IPS DF 4.7 (cell line): ENCODE data around the gene MUC4.
"Not testable (repeated sequence)": the region's sequence is repeated elsewhere in the genome, so short reads cannot be mapped to it uniquely, and the experiment has no call there.

Experiments used
- DNase-seq: peaks from one replicate; pipeline ENCODE4 v3.0.0-alpha.2; 2013; ENCODE audit warnings: low spot score; ENCODE audit errors: extremely low read depth

Gene MUC4

DNA sequence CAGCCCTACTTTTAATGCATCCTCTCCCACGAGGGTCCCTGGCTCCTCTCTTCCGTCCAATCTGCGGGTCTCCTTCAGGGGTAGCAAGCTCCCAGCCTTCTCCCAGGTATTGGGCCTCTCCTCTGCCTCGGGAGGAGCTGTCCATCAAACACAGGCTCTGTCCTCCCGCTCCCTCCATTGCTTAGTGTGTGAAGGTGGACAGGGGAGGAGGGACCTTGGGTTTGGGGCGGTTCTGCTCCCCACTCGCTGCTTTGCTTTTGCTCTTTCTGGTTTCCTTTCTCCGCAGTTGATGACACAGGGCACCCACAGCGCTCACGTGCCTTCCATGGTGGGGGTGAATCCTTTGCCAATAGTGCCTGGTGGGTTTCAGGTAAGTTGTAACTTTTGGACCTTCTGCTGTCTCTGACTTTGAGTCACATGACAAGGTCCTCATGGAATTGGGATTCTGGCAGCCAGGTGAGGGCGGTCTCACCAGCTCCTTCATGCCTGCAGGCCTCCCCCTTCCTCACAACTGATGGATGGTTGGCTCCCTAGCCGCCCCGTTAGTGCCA lies 72.1 kb downstream of the MUC4 start:
- no peak for DNase-seq

DNA sequence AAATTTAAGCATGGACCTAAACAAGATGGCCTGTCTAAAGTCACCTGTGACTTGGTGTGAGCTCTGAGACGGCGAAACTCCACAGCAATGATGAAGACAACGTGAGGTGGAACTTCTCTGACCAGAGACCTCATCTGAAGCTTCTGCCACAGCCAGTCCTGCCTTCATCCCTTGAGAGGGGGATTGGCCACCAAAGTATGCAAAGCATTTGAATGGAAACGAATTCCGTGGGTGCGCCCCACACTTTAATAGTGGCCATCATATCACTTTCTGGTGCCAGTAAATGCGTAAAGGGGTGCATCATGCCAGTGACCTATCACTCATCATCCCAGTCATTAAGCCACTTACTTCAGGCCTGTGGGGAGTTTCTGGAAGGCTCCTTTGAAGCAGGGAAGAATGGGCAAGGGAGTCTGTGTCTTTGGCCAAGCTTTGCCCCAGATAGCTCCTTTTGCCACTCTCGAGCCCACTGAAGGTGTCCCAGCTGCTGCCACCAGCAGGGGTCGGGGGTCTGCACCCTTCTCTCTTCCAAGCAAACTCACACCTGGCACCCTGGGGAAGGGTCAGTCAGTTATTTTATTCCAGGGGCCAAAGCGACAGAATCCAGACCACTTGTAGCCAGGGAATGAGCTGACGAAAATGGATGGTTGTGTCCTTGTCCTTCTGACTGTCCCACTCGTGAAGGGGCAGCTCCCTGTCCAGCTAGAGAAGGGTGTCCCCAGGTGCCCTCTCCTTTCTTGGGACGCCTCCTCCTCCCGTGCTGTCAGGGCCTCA lies 73.3 kb downstream of the MUC4 start:
- no peak for DNase-seq

DNA sequence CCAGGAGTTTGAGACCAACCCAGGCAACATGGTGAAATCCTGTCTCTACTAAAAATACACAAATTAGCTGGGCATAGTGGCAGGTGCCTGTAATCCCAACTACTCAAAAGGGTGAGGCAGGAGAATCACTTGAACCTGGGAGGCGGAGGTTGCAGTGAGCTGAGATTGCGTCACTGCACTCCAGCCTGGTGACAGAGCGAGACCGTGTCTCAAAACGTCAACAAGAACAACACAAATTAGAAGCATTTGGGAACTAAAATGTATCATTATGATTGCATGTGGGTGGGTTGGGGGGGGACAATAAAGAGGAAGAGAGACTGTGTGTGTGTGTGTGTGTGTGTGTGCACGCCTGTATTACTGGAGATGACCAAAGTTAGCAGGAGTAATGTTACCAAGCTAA lies 73.9 kb downstream of the MUC4 start:
- not testable (repeated sequence) for DNase-seq

DNA sequence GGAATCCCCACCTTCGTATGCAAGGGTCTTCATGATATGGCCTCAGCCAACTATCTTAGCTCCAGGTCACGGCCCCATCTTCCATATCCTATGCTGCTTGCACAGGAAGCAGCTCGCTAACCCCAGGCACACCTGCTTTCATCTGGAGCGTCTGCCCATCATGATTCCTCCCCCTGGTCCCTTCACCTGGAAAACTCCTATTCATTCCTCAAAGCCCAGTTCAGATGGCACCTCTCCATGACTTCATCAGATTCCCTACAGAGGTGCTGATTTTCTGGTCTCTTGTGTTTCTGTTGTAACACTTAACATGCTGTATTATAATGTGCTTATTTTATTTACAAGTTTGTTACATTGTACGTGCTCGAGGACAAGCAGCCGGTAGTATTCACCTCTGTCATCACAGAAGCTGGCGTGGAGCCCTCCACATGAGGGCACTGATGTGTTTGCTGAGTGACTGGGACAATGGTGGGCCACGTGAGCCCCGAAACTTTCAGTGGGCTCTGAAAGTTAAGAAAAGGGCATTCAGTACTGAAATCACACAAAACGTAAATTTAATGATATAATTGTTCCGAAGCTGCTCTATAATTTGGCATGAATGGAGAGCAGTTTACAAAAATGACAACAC lies 74.8 kb downstream of the MUC4 start:
- DNase-seq, result no peak

DNA sequence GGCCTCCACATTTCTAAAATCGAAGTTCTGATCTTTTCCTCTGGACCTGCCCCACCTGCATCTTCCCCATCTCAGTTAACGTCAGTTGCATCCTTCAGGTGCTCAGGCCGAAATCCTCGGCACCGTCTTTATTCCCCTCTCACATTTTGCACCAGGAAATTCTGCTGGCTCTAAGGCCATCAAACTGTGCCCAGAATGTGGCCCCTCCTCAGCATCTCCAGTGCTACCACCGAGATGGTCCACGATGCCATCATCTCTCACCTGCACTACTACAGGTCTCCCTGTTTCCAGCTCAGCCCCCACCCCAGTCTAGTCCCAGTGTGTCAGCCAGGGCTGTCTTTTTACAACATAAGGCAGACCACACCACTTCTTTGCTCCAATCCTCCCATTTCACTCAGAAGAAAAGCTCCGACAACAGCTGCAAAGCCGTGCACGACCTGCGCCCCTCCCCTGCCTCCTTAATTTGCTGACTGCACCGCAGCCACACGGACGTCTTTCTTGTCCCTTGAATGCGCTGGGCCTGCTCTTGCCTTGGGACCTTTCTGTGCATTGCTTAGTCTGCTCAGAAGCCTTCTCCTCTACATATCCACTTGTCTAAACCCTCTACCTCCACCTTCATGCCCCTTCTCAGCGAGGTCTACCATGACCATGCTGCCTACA lies 76.6 kb downstream of the MUC4 start:
- no peak for DNase-seq

DNA sequence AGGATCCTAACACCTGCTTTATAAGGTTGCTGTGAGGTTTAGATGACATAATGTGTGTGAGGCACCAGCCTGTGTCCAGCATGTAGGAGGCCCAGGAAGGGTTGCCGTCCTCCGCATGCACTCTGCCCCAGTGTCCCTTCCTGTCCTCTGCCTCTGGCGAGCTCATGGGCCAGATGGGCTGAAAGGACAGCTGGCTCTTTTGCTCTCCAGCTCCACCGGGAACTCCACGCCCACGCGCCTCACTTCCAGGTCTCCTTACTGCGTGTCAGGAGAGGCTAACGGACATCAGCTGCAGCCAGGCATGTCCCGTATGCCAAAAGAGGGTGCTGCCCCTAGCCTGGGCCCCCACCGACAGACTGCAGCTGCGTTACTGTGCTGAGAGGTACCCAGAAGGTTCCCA lies 78.8 kb downstream of the MUC4 start:
- no peak for DNase-seq

DNA sequence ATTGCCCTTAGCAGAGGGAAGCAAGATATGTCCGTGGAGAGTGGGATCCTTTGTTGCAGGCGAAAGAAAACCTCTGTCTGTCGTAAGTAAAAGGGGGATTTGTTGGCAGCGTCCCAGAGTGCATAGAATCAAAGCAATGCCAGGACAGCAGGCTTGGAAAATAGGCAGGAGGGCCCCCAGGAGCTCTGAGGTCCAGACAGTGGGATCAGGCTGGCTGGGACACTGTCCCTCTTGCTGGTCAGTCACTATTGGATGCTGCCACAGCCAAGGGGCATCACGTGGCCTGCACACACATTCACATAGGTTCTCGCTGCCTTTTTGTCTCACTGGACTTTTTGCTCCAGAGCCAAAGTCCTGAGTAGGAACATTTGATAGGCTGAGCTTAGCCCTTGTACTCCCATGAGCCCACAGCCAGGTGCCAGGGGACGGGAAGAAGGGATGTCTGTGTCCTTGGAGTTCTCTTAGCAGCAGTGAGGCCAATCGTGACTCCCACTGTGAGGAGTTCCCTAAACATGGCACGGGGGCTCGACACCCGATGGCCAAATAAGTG lies 80.3 kb downstream of the MUC4 start:
- DNase-seq, result no peak

DNA sequence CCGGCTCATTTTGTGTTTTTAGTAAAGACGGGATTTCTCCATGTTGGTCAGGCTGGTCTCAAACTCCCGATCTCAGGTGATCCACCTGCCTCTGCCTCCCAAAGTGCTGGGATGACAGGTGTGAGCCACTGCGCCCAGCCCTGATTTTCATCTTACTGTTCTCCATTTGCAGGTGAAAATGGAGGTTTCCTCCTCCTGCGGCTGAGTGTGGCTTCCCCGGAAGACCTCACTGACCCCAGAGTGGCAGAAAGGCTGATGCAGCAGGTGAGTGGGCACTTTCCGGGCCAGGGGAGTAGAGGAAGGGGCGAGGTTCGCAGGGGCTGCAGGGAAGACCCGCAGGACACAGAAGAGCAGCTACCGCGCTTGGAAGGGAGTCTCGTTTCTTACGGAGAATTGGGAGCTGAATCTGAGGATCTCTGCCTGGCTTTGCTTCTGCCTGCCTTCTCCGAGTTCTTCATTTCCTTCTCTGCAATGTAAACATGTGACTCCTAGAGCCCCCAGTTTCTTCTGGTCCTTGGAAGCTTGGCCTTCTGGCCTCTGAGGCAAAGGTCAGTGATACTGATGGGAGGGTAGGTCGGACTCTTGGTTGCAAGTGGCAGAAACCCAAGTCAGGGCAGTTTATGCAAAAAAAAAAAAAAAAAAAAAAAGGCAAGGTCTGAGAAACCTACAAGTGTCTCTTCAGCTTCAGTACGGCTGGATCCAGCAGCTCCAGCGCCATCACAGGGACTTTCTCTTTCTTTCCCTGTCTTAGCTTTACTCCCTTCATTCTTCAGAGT lies 82.1 kb downstream of the MUC4 start:
- DNase-seq, result no peak

DNA sequence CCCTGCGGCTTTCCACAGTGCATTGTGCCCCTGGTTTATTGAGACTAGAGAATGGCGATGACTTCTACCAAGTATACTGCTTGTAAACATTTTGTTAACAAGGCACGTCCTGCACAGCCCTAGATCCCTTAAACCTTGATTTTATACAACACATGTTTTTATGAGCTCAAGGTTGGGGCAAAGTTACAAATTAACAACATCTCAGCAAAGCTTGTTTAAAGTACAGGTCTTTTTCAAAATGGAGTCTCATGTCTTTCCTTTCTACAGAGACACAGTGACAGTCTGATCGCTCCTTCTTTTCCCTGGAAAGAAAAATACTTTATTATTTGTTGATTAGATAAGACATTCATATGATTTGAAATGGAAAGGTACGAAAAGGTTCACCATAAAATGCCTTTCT lies 82.9 kb downstream of the MUC4 start:
- DNase-seq, result not testable (repeated sequence)

DNA sequence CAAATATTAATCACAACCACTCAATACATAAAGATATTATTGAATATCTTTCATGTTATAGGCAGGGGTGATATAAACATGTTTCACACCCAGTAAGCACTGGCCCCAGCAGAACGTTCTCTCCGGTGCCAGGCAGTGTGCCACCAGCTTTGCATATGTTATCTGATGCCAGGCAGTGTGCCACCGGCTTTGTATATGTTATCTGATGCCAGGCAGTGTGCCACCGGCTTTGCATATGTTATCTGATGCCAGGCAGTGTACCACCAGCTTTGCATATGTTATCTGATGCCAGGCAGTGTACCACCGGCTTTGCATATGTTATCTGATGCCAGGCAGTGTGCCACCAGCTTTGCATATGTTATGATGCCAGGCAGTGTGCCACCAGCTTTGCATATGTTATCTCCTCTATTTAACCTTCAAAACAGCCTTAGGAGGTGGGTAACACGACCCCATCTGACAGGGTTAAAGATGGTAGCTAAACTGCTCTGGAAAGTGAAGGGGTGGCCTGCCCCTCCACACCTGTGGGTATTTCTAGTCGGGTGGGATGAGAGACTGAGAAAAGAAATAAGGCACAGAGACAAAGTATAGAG lies 84.0 kb downstream of the MUC4 start:
- no peak for DNase-seq

DNA sequence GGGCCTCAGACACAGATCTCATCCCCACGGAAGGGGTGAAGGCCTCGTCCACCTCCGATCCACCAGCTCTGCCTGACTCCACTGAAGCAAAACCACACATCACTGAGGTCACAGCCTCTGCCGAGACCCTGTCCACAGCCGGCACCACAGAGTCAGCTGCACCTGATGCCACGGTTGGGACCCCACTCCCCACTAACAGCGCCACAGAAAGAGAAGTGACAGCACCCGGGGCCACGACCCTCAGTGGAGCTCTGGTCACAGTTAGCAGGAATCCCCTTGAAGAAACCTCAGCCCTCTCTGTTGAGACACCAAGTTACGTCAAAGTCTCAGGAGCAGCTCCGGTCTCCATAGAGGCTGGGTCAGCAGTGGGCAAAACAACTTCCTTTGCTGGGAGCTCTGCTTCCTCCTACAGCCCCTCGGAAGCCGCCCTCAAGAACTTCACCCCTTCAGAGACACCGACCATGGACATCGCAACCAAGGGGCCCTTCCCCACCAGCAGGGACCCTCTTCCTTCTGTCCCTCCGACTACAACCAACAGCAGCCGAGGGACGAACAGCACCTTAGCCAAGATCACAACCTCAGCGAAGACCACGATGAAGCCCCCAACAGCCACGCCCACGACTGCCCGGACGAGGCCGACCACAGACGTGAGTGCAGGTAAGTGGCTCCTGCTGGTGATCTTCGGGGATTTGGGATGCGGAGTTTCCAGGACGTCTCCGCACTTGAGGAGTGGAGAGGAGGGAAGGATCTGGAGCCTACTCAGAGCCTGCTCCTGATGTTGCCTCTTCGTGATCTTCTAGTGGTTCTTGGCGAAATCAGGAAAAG lies 85.6 kb downstream of the MUC4 start:
- DNase-seq, result not testable (repeated sequence)

DNA sequence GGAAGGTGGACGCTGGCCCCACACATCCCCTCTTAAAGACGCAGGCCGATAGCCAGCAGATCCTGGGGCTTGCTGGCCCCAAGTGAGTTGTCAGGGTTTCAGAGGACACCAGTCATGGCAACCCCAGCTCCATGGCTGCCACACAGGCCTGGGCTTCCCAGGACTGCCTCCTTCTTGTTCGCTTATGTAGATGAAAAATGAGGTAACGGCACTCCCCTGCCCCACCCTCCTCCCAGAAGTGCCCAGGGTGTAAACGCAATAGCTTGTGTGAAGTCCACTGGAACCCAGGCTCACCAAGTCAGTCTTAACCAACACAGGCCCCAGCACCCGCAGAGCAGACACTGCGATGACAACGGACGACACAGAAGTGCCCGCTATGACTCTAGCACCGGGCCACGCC lies 87.4 kb downstream of the MUC4 start:
- DNase-seq, result not testable (repeated sequence)

DNA sequence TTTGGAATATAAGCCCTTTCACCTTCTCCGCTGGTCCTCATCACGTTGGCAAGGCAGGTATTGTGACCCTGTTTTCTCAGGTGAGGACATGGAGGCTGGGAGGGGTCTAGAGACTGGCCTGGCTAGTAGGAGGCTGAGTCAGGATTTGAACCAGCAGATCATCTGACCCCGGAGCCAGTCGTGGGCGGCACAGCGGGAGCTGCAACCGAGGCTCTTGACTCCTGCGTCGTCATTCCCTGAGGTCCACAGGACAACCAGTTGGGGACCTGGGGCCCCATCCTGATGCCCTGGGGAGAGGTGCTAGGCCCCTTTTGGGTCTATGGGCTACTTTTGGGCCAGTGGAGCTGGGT lies 88.8 kb downstream of the MUC4 start:
- DNase-seq, result not testable (repeated sequence)

DNA sequence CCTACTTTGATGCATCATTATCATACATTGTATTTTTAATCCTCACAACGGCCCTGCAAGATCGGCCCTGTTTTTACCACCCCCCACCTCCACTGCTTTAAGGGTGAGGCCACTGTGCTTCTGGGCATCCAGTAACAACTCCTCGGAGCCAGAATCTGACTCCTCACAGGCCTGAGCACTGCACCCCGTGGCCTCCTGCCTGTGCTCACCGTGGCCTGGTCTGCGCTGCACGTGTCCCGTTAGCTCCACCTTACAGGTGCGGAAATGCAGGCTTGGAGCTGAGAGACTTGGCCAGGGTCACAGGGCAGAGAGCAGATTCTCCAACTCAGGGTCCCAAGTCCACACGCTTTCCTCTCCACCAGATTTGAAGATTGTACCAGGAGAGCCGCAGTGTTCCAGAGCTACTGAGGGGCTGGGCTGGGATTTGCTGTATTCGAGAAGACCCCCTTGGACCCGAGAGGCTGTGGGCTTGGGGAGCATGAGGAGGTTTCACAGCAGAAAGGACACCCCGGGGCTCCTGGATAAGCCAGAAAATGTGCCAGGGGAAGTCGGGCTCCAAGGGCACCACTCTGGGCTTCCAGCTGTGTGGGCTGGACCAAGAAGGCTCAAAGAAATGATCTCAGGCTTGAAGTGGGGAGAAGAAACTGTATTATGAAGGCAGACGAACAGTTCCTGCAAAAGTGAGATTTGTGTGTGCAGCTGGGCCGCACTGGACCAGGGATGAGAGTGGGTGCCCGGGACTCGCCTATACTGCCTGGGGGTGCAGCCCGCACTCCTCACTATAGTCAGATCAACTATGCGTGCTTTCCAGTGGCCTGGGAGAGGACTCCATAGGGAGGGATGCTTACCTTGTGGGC lies 89.4 kb downstream of the MUC4 start:
- not testable (repeated sequence) for DNase-seq

DNA sequence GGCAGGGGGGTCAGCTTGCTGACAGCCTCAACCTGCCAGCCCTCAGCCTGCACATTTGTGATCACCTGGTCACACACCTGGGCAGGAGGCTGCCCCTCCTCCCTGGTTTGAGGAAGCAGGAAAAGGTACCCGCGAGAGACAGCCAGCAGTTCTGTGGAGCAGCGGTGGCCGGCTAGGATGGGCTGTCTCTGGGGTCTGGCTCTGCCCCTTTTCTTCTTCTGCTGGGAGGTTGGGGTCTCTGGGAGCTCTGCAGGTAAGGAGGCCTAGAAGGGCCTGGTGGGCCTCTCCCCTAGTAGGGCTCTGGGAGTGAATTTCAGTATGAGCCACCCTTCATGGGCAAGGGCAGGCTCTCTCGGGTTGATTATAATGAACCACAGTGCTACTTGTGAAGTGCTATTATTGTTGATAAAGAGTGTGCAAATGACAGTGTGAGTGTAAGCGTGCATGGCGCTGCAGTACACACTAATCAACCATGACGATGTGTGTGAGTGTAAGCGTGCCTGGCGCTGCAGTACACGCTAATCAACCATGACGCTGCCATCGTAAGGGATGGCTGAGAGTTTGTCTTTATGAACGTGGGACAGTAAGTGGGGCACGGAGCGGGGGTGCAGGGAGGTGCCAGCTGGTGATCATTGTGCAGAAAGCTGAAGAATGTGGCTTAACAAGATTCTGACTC lies 90.8 kb downstream of the MUC4 start, which contains the start of gene MUC20:
Gene MUC20, plus strand, starts transcription at position 148 of the 676 bp plus-strand sequence. Its CDS starts 30 bp downstream, at position 178.
- not testable (repeated sequence) for DNase-seq

DNA sequence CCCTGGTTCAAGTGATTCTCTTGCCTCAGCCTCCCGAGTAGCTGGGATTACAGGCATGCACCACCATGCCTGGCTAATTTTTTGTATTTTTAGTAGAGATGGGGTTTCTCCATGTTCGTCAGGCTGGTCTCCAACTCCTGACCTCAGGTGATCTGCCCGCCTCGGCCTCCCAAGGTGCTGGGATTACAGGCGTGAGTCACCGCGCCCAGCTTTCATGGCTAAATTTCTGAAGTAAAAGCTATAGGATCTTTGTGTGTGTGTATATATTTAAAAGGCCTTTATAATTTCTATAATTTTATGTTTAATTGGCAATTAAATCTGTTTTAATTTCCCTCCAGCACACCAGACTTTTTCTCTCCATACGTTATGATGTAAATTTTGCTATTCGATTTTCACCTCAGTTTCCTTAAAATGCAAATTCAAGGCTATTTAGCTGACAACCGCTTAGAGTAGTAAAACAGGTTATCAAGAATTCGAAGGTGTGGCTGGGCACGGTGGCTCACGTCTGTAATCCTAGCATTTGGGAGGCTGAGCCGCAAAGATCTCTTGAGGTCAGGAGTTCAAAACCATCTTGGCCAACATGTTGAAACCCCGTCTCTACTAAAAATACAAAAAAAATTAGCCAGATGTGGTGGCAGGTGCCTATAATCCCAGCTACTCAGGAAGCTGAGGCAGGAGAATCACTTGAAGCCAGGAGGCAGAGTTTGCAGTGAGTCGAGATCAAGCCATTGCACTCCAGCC lies 92.0 kb downstream of the MUC4 start:
- DNase-seq, result not testable (repeated sequence)

DNA sequence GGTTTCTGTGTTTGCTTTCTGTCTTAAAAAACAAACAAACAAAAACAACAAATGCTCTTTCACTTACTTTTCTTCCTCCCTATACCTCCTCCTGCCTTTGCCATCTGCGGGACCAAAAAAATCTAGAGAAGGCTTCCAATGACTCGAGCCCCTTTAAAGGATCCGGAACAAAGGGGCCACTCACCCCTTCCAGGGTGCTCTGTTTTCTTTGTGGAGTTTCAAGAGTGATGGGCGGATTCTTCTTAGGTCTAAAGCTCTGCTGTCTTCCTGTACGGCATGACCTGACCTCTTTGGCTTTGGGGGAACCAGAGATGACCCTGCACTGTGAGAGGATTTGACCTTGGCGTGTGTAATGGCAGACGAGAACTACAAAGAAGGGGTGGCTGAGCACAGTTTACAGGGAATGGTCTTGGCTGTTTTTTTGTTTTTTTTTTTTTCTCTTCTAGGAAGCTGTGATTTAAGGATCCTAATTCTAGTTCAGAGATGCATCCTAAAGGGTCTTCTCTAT lies 93.2 kb downstream of the MUC4 start:
- no peak for DNase-seq
